ENCODE data around the gene DOCK1.
A peak's percentile ranks its signal among the peaks of the same experiment; 100 is the strongest.
"Not testable (repeated sequence)": the region's sequence is repeated elsewhere in the genome, so short reads cannot be mapped to it uniquely, and the experiment has no call there.

DOCK1 gene

DNA sequence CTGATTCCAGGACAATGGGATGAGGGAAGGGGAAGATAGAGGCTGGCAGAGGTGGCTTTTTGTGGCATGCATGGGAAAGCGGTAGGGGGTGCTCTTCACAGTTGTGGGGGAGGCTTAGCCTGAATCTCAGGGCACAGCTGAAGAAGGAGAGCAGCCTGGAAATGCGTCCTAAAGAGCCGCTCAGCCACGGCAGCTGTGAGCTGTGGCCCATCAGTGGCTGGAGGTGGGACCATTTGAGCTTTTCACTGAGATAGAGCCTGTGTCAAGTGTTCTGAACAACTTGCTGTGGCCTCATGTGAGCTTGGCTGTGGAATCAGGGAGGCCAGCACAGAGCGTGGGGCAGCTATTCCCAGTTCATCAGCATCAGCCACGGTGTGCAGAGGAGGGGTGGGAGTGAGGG is 391.5 kb downstream of the DOCK1 start:
- DNase-seq: no peak

DNA sequence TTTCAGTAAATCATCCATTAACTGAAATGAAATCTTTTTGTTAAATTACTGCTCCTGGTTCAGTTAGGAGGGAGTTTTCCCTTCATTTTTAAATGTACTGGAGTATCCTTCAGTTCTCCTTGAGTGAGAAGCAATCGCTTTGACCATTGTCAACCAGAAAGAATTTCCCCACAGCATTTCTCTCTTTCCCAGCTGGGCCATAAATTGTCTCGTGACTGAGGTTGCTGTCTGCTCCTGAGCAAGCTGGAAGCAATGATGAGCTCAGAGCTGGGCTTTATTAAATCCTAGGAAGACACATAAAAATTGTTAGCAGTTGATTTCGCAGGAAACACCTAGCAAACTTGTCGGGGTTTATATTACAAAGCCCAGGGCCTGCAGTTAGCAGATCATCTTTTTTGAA is 393.2 kb downstream of the DOCK1 start:
- no peak for DNase-seq

DNA sequence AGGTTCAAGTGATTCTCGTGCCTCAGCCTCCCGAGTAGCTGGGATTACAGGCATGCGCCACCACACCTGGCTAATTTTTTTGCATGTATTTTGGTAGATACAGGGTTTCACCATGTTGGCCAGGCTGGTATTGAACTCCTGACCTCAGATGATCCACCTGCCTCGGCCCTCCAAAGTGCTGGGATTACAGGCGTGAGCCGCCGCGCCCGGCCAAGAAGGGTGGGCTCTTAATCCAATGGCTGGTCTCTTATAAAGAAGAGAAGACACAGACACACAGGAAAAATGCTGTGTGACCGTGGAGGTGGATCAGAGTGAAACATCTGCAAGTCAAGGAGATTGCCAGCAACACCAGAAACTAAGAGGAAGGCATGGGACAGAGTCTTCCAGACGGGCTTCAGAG is 394.0 kb downstream of the DOCK1 start:
- DNase-seq: not testable (repeated sequence)

DNA sequence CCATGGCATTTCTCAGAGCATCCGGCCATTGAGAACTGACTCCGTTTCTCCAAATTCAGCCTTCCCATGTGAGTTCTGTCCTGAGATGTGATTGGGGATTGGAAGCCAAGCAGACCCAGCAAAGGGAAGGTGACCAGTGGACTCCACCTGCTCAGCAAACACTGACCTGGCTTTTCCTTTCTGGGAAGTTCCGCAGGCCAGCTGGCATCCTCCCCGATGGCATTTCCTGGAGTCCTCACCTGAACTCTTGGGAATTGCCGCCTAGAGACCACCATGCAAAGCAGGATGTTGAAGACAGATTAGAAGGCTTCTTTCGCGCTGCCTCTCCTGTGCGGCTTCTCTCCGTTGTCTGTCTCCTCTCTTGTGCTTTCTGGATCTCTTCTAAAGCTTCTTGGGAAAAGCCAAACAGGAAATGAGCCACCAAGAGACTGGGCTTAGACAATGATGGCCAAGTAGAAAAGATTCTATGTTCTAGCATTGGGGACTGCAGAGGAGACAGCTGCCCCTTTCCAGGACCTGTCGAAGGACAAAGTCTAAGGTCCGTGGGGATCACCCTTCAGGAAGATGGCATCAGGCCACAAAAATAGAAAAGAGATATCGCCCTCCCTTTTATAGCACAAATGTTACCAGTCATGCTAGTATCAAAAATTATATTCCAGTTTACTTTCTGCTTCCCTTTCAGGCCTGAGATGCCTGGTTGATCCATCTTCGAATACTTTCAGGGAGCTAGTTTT is 394.9 kb downstream of the DOCK1 start:
- DNase-seq: no peak

DNA sequence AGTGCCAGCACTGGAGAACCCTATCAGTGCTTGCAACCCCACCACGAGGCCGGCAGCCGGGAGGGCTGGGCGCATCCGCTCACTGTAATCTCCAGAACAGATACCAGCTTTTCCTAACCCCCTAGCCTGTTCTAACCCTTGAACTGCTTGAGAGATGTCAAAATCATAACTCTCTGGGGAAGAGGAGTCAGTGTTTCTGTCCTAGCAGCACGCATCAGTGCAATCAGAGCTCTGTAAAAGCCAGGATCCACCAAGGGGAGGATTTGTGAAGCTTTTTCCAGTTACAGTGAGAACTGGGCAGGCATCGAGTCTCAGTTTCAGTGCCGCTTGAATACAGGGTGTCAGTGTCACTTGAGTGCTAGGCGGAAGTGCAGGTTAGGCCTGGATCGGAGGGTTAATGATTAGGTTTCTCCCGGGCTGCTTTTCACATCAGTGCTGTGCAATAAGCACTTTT is 395.7 kb downstream of the DOCK1 start:
- DNase-seq: no peak

DNA sequence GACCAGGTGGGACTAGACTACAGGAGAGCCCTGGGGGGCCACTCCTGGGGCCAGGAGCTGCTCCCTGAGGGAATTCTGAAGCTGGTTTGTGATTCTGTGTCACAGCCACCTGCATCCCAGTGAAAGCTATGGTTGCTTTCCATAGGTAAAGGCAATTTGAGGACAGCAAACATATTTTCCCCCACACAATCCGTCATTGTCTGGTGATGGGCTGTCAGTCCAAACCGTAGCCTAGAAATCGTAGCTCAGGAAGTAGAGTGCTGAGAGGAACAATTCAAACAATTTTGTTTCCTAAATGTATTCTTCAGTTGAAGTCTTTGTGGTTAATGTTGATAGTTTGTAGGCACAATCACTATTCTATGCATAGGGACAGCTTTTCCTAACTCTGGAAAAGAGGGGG is 397.1 kb downstream of the DOCK1 start:
- DNase-seq: no peak

DNA sequence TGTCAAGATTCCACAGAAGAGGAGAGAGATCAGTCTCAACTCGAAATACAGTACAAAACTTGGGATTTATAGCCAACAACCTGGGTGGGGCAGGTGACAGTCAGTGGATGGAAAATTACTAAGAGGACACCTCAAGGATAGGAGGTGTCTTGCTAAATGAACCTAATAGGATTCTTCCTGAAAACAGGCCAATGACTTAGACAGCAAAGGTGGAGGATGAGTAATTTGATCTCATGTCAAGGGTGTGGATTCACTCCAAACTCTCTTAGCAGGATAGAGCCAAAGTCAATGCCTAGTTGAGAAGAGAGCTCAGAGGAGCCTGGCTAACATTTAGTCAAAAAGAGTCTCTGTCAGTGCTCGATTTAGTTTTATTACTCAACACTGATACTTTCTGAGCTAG is 397.9 kb downstream of the DOCK1 start:
- no peak for DNase-seq

DNA sequence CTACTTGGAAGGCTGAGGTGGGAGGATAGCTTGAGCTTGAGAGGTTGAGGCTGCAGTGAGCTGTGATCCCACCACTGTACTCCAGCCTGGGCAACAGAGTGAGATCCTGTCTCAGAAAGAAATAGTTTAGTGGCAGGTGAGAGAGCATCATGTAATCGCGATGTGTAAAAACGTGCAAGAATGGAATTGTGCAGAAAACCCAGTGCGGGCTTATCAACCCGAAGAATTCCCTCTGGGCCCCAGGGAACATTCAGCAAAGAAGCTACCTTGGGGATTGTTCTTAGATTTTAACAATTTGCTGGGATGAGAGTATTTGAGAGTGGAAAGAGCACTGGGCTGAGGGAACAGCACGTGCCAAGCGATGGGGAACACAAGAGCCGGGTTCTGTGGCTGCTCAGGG is 398.5 kb downstream of the DOCK1 start:
- no peak for DNase-seq

DNA sequence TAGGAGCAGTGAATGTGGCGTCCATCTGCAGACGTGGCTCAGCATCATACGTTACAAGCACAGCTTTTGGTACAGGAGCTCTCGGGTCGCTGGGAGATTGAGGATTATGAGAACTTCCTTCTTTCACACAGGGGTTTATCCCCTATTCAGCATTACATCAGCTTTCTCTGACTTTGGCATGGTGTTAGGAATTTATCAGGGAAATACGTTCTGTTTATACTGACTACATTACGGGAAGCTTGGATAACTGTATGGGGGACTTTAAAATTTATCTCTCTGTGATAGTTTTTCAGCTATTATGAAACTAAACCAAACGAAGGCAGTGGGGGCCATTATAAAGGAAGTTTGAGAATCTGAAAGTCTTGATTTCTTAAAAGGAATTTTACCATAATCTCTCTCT is 401.3 kb downstream of the DOCK1 start:
- DNase-seq: no peak

DNA sequence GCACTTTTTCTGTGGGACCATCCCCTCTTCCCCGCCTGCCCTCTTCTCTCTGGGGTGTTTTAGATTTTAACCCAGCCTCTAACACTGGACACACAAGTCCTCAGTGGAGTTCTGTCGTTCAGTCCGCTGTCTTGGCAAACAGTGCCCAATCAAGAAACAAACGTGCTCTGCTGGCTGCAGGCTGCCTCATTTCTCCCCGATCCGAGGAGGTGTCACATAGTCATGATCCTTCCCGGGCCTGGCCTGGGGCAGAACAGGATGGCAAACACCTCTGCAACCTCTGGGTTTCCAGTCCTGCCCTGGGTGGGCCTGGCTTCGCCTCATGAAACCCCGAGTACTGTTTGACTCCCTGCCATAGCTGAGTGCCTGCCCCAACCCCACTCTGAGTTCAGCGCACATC is 402.1 kb downstream of the DOCK1 start:
- no peak for DNase-seq

DNA sequence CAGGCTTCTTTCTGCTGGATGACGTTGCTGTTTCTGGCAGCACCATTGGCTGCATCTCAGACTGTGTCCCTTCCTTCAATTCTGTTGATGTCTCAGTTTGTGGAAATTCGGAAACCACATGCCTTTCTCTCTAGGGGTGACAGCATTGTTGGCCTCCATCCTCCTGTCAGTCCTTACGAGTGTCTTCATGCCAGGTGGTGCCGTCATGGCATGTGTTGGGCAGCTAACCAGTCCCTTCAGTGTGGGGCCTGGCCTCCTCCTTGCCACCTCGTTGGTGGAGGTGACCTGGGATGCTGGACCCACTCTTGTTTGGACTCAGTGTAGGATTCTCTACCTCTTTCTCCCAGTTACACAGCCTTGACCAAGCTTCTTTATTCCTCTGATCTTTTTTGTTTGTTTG is 402.8 kb downstream of the DOCK1 start:
- no peak for DNase-seq

DNA sequence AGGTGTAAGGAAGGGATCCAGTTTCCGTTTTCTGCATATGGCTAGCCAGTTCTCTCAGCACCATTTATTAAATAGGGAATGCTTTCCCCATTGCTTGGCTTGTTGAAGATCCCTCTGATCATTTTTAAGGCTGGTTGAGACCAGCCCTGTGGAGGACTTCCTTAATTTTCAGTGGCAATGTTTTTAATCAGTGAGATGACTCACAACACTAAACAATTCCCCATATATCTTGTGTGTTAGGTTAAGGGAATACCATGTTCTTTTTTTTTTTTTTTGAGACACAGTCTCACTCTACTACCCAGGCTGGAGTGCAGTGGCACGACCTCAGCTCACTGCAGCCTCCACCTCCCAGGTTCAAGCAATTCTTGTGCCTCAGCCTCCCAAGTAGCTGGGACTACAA is 404.4 kb downstream of the DOCK1 start:
- peak in 1 of 3 donors; percentile 15 for DNase-seq

DNA sequence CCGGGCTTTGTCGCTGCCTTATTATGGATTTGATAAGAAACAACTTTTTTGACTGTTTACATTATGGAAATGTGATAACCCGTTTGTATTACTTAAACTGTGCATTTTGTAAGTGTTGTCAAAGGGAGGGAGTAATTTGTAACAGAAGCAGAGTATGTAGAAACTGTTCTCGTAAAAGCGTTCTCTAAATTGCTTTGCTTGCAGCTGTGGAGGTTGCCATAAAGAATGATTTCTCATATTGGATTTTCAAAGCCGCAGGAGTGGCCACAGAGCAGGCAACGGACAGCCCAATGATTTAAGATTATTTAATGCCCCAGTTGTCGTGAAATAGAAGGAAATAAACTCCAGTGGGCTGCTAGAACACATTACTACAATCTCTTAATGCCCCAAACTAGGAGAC is 405.2 kb downstream of the DOCK1 start:
- no peak for DNase-seq

DNA sequence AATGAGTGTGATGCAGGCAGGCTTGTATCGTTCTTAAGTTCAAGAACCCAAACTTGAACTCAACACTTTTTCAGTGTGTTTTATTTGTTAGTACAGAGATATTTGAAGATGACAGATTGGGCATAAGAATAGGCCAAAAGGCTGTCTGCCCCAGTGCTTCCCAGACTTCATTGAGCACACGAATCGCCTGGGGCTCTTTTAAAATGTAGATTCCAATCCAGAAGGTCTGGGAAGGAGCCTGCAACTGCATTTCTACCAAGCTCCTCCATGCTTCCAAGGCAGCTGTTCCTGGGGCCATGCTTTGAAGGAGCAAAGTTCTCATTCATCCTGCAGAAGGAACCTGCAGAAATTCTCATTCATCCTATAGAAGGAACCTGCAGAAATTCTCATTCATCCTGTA is 405.7 kb downstream of the DOCK1 start:
- no peak for DNase-seq

DNA sequence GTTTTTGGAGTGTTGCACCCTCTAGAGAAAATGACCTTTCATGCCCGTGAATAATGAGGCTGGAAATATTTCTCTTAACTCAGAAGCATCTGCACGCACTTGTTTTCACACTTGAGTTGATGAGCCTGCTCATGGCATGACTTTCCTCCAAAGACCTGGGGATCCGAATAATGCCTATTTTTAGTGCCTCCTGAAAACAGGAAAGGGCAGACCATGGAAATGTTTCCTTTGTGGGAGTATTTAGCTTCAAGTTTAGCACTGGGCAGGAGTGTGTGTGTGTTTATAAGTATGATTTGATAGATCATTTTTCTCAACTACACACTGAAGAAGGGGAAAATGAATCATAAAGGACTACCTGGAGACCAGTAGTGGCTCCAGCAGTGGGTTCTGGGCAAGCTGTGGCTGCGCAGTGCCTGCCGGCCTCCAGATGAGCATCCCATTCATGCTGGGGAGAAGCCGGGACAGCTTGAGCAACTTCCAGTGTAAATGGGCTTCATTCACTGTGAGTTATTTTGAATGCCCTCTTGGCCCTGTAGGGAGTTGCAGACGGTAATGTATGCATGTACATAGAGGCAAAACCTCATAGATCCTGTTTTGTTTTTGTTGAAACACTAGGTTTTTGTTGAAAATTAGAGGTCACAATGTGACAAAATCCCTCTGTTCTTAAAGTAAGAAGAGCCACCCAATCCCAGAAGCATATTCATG is 408.9 kb downstream of the DOCK1 start:
- DNase-seq: no peak

DNA sequence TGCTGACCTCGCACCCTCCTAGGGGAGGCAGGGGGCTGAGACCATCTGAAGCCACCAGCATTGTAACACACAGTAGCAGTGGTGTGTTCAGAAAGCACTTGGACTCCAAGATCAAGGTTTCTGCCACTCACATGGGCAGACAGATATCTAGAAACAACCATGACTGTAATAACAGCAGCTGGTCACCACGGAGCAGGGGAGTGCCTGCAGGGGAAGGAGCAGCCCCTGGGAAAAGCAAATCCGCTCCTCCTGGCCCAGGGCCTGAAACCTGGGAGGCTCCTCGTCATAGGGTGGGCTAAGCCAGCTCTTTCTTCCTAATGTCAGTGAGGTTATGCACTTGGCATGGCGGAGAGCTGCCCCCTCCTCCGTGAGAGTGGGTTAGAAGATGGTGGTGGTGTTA is 409.6 kb downstream of the DOCK1 start:
- no peak for DNase-seq

DNA sequence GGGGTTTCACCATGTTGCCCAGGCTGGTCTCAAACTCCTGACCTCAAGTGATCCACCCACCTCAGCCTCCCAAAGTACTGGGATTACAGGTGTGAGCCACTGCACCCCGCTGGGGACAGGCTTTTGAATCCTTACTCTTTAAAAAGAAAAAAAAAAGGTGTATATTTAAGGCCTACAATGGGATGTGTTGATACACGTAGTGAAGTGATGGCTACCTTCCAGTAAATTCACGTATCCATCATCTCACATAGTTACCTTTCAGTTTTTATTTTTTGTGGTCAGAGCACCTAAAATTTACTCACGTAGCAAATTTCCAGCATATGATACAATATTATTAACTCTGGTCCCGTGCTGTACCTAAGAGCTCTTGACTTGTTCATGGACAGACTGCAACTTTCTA is 410.7 kb downstream of the DOCK1 start:
- DNase-seq: no peak

DNA sequence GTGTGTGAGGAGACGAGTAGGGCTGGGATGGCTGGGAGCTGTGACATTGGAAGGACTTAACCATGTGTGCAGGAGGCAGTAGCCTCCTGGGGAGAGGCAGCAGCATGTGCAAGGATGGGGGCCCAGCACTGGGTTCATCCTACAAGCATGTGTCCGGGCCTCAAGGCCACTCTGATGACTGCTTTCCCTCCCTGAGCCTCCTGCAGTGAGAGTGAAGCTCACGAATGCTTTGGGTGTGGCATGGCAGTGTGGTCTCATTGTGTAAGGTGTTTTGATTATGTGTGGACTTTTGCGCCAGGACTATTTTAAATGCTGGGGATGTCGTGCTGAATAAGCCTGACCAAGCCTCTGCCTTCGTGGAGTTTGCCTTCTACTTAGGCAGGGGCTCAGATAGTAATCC is 413.2 kb downstream of the DOCK1 start:
- no peak for DNase-seq

DNA sequence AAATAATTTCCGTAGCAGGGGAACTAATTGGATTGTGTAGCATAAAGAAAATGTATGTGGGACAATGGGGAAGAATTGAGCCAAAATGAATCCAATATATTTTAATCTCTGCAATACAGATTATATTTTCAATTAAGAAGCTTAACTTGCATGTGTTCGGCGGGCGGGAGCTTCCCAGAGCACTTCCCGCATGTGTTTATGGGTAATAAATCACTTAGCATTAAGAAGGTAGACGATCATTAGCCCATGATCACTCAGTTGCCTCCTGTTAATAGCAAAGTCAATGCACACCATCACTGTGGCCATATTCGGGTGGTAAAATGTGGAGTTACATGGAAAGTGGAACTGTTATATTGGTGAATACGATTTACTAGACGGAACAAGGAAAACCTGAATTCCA is 414.0 kb downstream of the DOCK1 start:
- no peak for DNase-seq

DNA sequence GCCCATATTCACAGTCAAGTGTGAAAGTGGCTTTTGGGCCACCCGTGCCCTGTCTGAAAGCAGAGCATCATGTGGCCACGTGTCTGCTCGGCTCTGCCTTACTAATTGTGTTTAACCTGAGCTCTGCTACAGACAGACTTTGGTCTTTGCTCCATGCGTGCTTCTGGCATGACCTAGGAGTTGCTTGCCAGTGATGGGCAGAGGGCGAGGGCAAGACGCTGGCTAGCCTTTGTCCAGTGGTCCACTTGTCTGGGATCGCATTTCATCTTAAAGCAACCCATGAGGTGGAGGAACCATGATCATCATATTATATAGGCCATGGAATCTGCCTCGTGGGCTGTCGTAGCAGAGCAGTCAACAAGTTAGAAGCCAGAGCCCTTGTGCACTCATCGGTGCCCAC is 414.5 kb downstream of the DOCK1 start:
- no peak for DNase-seq

DNA sequence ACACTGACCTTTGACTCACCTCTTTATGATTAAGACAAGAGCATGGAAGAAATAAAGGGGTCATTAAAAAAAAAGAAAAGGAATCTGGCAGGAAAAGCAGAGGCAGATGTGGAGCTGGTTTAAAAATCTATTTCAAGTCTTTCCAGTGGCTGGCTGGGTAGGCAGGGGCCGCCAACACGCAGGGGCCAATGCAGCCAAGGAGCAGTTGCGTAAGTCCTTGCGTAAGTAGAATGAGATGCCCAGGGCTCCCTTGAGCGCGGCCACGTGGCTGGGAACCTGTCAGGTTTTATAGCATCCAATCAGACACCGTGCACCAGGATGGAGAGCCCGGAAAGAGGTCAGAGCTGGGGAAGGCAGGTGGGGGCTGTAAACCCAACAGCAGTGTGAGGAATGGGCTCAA is 414.9 kb downstream of the DOCK1 start:
- no peak for DNase-seq

DNA sequence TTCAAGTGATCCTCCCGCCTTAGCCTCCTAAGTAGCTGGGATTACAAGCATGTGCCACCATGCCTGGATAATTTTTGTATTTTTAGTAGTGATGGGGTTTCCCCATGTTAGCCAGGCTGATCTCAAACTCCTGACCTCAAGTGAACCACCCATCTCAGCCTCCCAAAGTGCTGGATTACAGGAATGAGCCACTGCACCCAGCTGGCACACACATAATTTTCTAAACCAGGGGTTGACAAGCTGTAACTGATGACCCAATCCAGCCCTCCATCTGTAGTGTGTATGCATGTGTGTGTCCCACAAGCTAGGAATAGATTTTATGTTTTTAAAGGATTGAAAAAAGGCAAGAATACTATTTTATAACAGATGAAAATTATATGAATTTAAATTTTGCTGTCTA is 417.1 kb downstream of the DOCK1 start:
- no peak for DNase-seq

DNA sequence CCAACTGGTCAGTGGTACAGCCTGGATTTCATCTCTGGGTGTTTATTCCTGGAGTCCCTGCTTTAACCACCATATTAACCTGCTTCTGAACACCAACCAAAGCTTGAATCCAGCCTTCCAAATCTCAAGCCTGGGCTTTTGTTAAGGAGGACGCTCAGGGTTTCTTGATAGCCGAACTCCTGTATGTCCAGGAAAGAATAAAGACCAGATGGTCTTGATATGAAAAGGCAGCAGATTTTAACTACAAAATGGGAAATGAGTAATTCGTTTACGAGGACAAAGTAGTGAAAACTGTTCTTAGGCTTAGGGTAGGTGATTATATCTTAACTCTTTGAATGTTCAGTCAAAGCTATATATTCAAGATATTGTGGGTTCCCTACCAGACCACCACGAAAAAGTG is 420.3 kb downstream of the DOCK1 start:
- DNase-seq: no peak

DNA sequence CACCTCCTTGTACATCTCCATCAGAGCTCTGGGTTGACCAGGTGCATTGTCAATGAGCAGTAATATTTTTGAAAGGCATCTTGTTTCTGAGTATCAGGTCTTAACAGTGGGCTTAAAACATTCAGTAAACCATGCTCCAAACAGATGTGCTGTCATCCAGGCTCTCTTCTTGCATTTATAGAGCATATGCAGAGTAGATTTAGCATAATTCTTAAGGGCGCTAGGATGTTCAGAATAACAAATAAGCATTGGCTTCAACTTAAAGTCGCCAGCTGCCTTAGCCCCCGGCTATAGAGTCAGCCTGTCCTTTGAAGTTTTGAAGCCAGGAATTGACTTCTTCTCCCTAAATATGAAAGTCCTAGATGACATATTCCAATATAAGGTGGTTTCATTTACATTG is 421.7 kb downstream of the DOCK1 start:
- DNase-seq: no peak

DNA sequence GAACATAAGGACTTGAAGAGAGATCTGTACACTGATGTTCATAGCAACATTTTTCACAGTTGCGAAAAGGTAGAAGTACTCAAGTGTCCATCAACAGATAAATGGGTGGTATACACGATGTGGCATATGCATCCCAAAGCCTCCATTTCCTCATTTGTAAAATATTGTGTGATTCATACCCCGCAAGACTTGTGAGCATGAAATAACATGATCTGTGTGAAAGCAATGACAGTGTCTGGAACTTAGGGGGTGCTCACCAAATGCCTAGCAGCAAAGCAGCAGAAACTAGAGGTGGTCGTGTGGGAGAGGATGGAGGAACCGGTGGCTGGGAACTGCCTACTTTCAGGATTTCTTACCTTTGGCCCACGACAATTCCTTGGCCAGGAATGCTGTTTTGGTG is 426.5 kb downstream of the DOCK1 start:
- DNase-seq: no peak

Data from suppressor macrophage treated with lipopolysaccharide for 1 hour (primary cell).